Suprapubic skin (tissue), 4 donors: ENCODE results near the gene POLR3E.

Source experiments
- CTCF ChIP-seq, 2 donors: fragments of 200-600 bp in 1 of 2; fragments of 450-650 bp in 1 of 2; sonication (generic) in 1 of 2; IDR thresholded peaks; one replicate each; pipeline ENCODE4 v1.5.1; 2016 to 2019; ENCODE audit warnings: antibody characterized with exemption in 2 of 2, mild to moderate bottlenecking in 1 of 2, moderate library complexity in 1 of 2
- EP300 ChIP-seq: sonication (generic); formaldehyde crosslinking; IDR thresholded peaks from one replicate; pipeline ENCODE4 v1.6.1; 2017; ENCODE audit warnings: antibody characterized with exemption
- POLR2A ChIP-seq, 2 donors: fragments of 450-650 bp; IDR thresholded peaks; one replicate each; pipeline ENCODE4 v1.6.1; 2017; ENCODE audit warnings: antibody characterized with exemption in 2 of 2, mild to moderate bottlenecking in 2 of 2, moderate library complexity in 2 of 2
- POLR2AphosphoS5 ChIP-seq, 3 donors: sonication (generic); formaldehyde crosslinking; IDR thresholded peaks; one replicate each; pipeline ENCODE4 v1.6.1; 2017; ENCODE audit warnings: antibody characterized with exemption in 3 of 3

GRCh38 chr16:22311520-22311919 lies 14.3 kb downstream of the POLR3E start:
- no peak for TF ChIP-seq CTCF (IDR thresholded peaks at IDR 0.05)
- no peak for TF ChIP-seq POLR2A (IDR thresholded peaks at IDR 0.05)
- no peak for TF ChIP-seq POLR2AphosphoS5 (IDR thresholded peaks at IDR 0.05)
- TF ChIP-seq EP300: no peak
